Caco-2 (cell line): Measurements from ENCODE around the gene ATAD5. TPM values are rescaled to one million over a fixed set of nuclear protein-coding genes. Genes with fewer than 3 reads are reported as not detected.

ENCODE experiments used
- BruUV-seq: library from RNA; stranded (reverse); fragments of 400-500 nt; replicated peaks from 2 replicates; lab custom pipeline; 2021; lab: Mats Ljungman, UMichigan
- CTCF ChIA-PET: fragments of 300-600 bp; sonication (Branson Sonifier 250); formaldehyde crosslinking; loops from one replicate; lab custom pipeline; 2022; ENCODE audit warnings: antibody characterized with exemption; lab: Charles Lee
- POLR2A ChIA-PET: fragments of 300-600 bp; sonication (Branson Sonifier 250); formaldehyde crosslinking; loops from one replicate; lab custom pipeline; 2022; ENCODE audit warnings: antibody characterized with exemption; lab: Charles Lee
- DNase-seq, 2 experiments: peaks; one replicate each; pipeline versions ENCODE4 v3.0.0 to v3.0.0-alpha.2; 2020 to 2022
- H3K27me3 ChIP-seq: replicated peaks from 2 replicates; pipeline ENCODE4 v1.6.0; 2011; ENCODE audit warnings: low read length; ENCODE audit not compliant: control insufficient read depth, insufficient read depth
- H3K36me3 ChIP-seq: 2 replicates; pipeline ENCODE4 v1.5.1; 2011; ENCODE audit warnings: low read length; ENCODE audit not compliant: control insufficient read depth, insufficient read depth
- H3K4me1 ChIP-seq: fragments of 250-450 bp; sonication (Bioruptor Pico); 2 replicates; pipeline ENCODE4 v1.5.1; 2020; ENCODE audit warnings: mild to moderate bottlenecking
- H3K4me3 ChIP-seq: 2 replicates; pipeline ENCODE4 v1.5.1; 2011; ENCODE audit warnings: low read depth, mild to moderate bottlenecking, control low read depth, low read length
- H3K9me3 ChIP-seq: fragments of 250-450 bp; sonication (Bioruptor Pico); 2 replicates; pipeline ENCODE4 v1.5.1; 2020; ENCODE audit warnings: mild to moderate bottlenecking, moderate library complexity
- H3K27ac Mint-ChIP-seq: one replicate; pipeline ENCODE4 v1.8.0; 2022; ENCODE audit warnings: mixed read lengths; ENCODE audit not compliant: unreplicated experiment
- H3K27me3 Mint-ChIP-seq: one replicate; pipeline ENCODE4 v1.8.0; 2022; ENCODE audit warnings: mixed read lengths; ENCODE audit not compliant: insufficient read depth, unreplicated experiment
- H3K36me3 Mint-ChIP-seq: one replicate; pipeline ENCODE4 v1.8.0; 2022; ENCODE audit warnings: mild to moderate bottlenecking, mixed read lengths; ENCODE audit not compliant: insufficient read depth, unreplicated experiment
- H3K4me1 Mint-ChIP-seq: one replicate; pipeline ENCODE4 v1.8.0; 2022; ENCODE audit warnings: low read depth, mixed read lengths; ENCODE audit not compliant: unreplicated experiment
- H3K4me3 Mint-ChIP-seq: one replicate; pipeline ENCODE4 v1.8.0; 2022; ENCODE audit warnings: mild to moderate bottlenecking, moderate library complexity, mixed read lengths; ENCODE audit not compliant: unreplicated experiment
- H3K9me3 Mint-ChIP-seq: one replicate; pipeline ENCODE4 v1.8.0; 2022; ENCODE audit warnings: mixed read lengths; ENCODE audit not compliant: unreplicated experiment
- CTCF ChIP-seq, 2 experiments: fragments of 200-600 bp in 1 of 2; IDR thresholded peaks; 1 replicate in 1 of 2; 2 replicates in 1 of 2; pipeline versions ENCODE4 v1.5.1 to v1.8.0; 2011 to 2022; ENCODE audit warnings: antibody characterized with exemption in 1 of 2, control low read depth in 1 of 2, inconsistent platforms in 1 of 2, low read depth in 1 of 2, low read length in 1 of 2, mild to moderate bottlenecking in 1 of 2, moderate library complexity in 1 of 2; ENCODE audit not compliant: insufficient read depth in 1 of 2, severe bottlenecking in 1 of 2, unreplicated experiment in 1 of 2
- intact Hi-C: fragments of 100-400 bp; cut with micrococcal nuclease; formaldehyde crosslinking; loops from one replicate; pipeline ENCODE4 v1.10.0; 2022; ENCODE audit not compliant: unreplicated experiment
- total RNA-seq: library from RNA; stranded (reverse); gene quantifications from 2 replicates; pipeline ENCODE4 v1.2.3, GENCODE V29; 2022

Gene ATAD5
- total RNA-seq, 1 experiment from 2014 or later: 21.8 TPM

- Mint-ChIP-seq H3K27ac (no peak overlapping the region), H3K27me3 (peaks cover 3% of the 10 kb centered on the region), H3K4me3 (no peak overlapping the region), H3K9me3 (no peaks in the 10 kb centered on the region), H3K36me3 (no peaks in the 10 kb centered on the region), H3K4me1 (peaks cover 11% of the 10 kb centered on the region)
- DNase-seq: no peak
- no peaks in the 10 kb centered on the region for H3K36me3 ChIP-seq
- H3K27me3 ChIP-seq: no peaks in the 10 kb centered on the region; the same call in 1 of the 2 replicates
- intact Hi-C loops: no loop called here
- no peak overlapping the region for H3K4me3 ChIP-seq
- no TSS peak for BruUV-seq
- CTCF ChIA-PET: no interaction called here
- TF ChIP-seq CTCF (IDR thresholded peaks at IDR 0.05; ENCODE audit: insufficient read depth in 1 of 2, low read depth in 1 of 2, low read length in 1 of 2, severe bottlenecking in 1 of 2, unreplicated experiment in 1 of 2): no peak
- POLR2A ChIA-PET: no interaction called here
- H3K4me1 ChIP-seq: no peaks in the 10 kb centered on the region
- H3K9me3 ChIP-seq: no peaks in the 10 kb centered on the region
These were observed 82.2 kb downstream of the ATAD5 start for GRCh38 chr17:30913955-30914354.

GRCh38 chr17:30915833-30916611 lies 84.3 kb downstream of the ATAD5 start:
- H3K4me1 Mint-ChIP-seq: peaks cover 16% of the 10 kb centered on the region
- intact Hi-C loops: no loop called here
- no peak for DNase-seq
- H3K4me3 Mint-ChIP-seq: no peak overlapping the region
- ChIA-PET CTCF (no interaction called here), POLR2A (interaction anchor here (0.6 kb wide), 1 partner anchor 24 kb away, joined by 8 read pairs; no protein-coding TSS in a partner anchor)
- no peak for TF ChIP-seq CTCF (IDR thresholded peaks at IDR 0.05; ENCODE audit: insufficient read depth in 1 of 2, low read depth in 1 of 2, low read length in 1 of 2, severe bottlenecking in 1 of 2, unreplicated experiment in 1 of 2)
- Histone ChIP-seq H3K9me3 (no peaks in the 10 kb centered on the region), H3K36me3 (no peaks in the 10 kb centered on the region), H3K4me3 (no peak overlapping the region), H3K4me1 (no peaks in the 10 kb centered on the region), H3K27me3 (no peaks in the 10 kb centered on the region; the same call in 1 of the 2 replicates)
- no peak overlapping the region for H3K27ac Mint-ChIP-seq
- BruUV-seq: no TSS peak
- H3K27me3 Mint-ChIP-seq: peaks cover 8% of the 10 kb centered on the region
- H3K36me3 Mint-ChIP-seq: no peaks in the 10 kb centered on the region
- no peaks in the 10 kb centered on the region for H3K9me3 Mint-ChIP-seq

- H3K36me3 Mint-ChIP-seq: no peaks in the 10 kb centered on the region
- ChIA-PET CTCF (no interaction called here), POLR2A (no interaction called here)
- no peak overlapping the region for H3K4me3 Mint-ChIP-seq
- no peaks in the 10 kb centered on the region for H3K4me1 ChIP-seq
- no peaks in the 10 kb centered on the region for H3K9me3 Mint-ChIP-seq
- H3K4me1 Mint-ChIP-seq: peaks cover 21% of the 10 kb centered on the region
- peaks cover 8% of the 10 kb centered on the region for H3K27me3 Mint-ChIP-seq
- no peak overlapping the region for H3K4me3 ChIP-seq
- no peaks in the 10 kb centered on the region for H3K9me3 ChIP-seq
- intact Hi-C loops: no loop called here
- no peaks in the 10 kb centered on the region for H3K36me3 ChIP-seq
- H3K27ac Mint-ChIP-seq: no peak overlapping the region
- BruUV-seq: no TSS peak
- no peaks in the 10 kb centered on the region; the same call in 1 of the 2 replicates for H3K27me3 ChIP-seq
- TF ChIP-seq CTCF (IDR thresholded peaks at IDR 0.05; ENCODE audit: insufficient read depth in 1 of 2, low read depth in 1 of 2, low read length in 1 of 2, severe bottlenecking in 1 of 2, unreplicated experiment in 1 of 2): no peak
- DNase-seq: no peak
These were observed 85.3 kb downstream of the ATAD5 start for GRCh38 chr17:30917050-30917449.
